Measurements from ENCODE around the gene GIT1. TPM values are rescaled to one million over a fixed set of nuclear protein-coding genes. Genes with fewer than 3 reads are reported as not detected.

The GIT1 gene
- total and polyA plus RNA-seq, 2 of the 13 experiments (the other 11 are each of a cell fraction or from before 2014, with no cell fraction given): 14.2 to 30.8 TPM

GRCh38 chr17:29565643-29566472 lies 23.6 kb downstream of the GIT1 start (continued):
- TF ChIP-seq MEIS1 (CRISPR knock-in tag; IDR thresholded peaks at IDR 0.05; ENCODE audit: borderline replicate concordance) (no peak; the same call in 1 of the 2 replicates), EEA1 (CRISPR knock-in tag; IDR thresholded peaks at IDR 0.05; ENCODE audit: borderline replicate concordance) (no peak)

GRCh38 chr17:29563816-29564215 lies 25.6 kb downstream of the GIT1 start:
- Histone ChIP-seq H3K36me3 (replicated peaks in 1 of 2; ENCODE audit: control insufficient read depth in 1 of 2, insufficient read depth in 2 of 2, low read length in 2 of 2) (no peaks in the 10 kb centered on the region; a peak in 1 of 5 replicates), H3K9ac (ENCODE audit: insufficient read depth, low read depth, low read length) (no peak overlapping the region), H3K4me2 (ENCODE audit: low read depth, low read length) (no peak overlapping the region), H3K4me3 (replicated peaks in 1 of 3; ENCODE audit: insufficient read depth in 1 of 3, low read depth in 2 of 3, low read length in 3 of 3) (no peak overlapping the region), H3K79me2 (ENCODE audit: insufficient read depth, low read length) (no peaks in the 10 kb centered on the region), H3K4me1 (ENCODE audit: insufficient read depth, low read length) (peaks cover 27% of the 10 kb centered on the region), H3K27me3 (ENCODE audit: control insufficient read depth in 1 of 2, insufficient read depth in 2 of 2, low read length in 2 of 2) (no peaks in the 10 kb centered on the region), H2AFZ (ENCODE audit: low read length) (no peak overlapping the region), H3K9me3 (ENCODE audit: low read length) (no peaks in the 10 kb centered on the region), H3K27ac (ENCODE audit: extremely low read length, insufficient read depth, low read length) (no peak overlapping the region), H4K20me1 (ENCODE audit: insufficient read depth, low read length) (0 out of 2 replicates have a peak, but pooled peaks cover 5% of the 10 kb centered on the region)
- DNase-seq (ENCODE audit: low spot score): no peak
- FAIRE-seq: no peak
- BruUV-seq (replicated peaks): no TSS peak
- intact Hi-C loops (cut with micrococcal nuclease; ENCODE audit: unreplicated experiment) (loop anchor here (10.0 kb wide), 1 partner anchor 269 kb away; the partner anchor contains the start of gene NUFIP2), in situ Hi-C loops (cut with HindIII; ENCODE audit: extremely low pct_ligation_motif_present, low pct_unique_long_range_greater_than_20kb) (no loop called here)
- WGBS (ENCODE audit: low lambda C conversion rate): 100% methylated on average over 2 of the region's 3 CpGs
- TF ChIP-seq ZNF234 (CRISPR knock-in tag; conservative IDR thresholded peaks at IDR 0.05) (no peak), MED8 (CRISPR knock-in tag; IDR thresholded peaks at IDR 0.05; ENCODE audit: insufficient replicate concordance) (no peak), TOPORS (CRISPR knock-in tag; IDR thresholded peaks at IDR 0.05) (no peak), SCMH1 (CRISPR knock-in tag; IDR thresholded peaks at IDR 0.05; ENCODE audit: borderline replicate concordance) (no peak)
- ChIA-PET CTCF (ENCODE audit: low intra/inter-chr PET ratio, low total read pairs) (no interaction called here), POLR2A (interaction anchor here (1.4 kb wide), 1 partner anchor 11 kb away, joined by 3 read pairs; no protein-coding TSS in a partner anchor)
- ATAC-seq: no peak
